PC-9 (cell line): ENCODE measurements around the gene BCAS3.

ENCODE experiments used
- EZH2 ChIP-seq: fragments of 200-600 bp; sonication (generic); IDR thresholded peaks from 2 replicates; pipeline ENCODE4 v1.8.0; 2017; ENCODE audit warnings: antibody characterized with exemption, low read depth
- TF ChIP-seq, protein P1 (sequence below): fragments of 200-600 bp; sonication (generic); conservative IDR thresholded peaks from 2 replicates; pipeline ENCODE4 v1.6.1; 2017; ENCODE audit warnings: mixed run types, antibody characterized with exemption, mild to moderate bottlenecking, moderate library complexity

DNA sequence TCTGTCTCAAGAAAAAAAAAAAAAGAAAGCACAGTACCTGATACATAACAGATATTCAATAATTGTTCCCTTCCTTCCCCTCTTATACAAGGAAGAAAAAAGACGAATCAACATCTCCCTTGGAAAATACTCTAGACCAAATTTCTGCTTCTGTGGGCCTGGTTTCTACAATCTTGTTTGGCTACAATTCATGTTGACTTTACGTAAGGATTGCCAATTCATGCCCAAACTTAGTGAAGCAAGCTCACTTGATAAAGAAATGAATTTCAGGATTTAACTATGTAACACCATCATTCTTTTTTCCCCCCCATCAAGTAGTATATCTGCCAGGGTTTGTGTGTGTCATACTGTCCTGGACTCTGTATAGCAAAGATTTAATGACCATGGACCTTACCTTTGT is 587.7 kb downstream of the BCAS3 start:
- TF ChIP-seq EZH2: no peak
- TF ChIP-seq, protein P1, sequence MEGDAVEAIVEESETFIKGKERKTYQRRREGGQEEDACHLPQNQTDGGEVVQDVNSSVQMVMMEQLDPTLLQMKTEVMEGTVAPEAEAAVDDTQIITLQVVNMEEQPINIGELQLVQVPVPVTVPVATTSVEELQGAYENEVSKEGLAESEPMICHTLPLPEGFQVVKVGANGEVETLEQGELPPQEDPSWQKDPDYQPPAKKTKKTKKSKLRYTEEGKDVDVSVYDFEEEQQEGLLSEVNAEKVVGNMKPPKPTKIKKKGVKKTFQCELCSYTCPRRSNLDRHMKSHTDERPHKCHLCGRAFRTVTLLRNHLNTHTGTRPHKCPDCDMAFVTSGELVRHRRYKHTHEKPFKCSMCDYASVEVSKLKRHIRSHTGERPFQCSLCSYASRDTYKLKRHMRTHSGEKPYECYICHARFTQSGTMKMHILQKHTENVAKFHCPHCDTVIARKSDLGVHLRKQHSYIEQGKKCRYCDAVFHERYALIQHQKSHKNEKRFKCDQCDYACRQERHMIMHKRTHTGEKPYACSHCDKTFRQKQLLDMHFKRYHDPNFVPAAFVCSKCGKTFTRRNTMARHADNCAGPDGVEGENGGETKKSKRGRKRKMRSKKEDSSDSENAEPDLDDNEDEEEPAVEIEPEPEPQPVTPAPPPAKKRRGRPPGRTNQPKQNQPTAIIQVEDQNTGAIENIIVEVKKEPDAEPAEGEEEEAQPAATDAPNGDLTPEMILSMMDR: no peak
